Measurements from ENCODE around the gene ITFG1.
A peak's percentile ranks its signal among the peaks of the same experiment; 100 is the strongest.

- peak; percentile 88 for TF ChIP-seq CTCF (conservative IDR thresholded peaks at IDR 0.05)
- peak; percentile 74 for TF ChIP-seq ZFX (IDR thresholded peaks at IDR 0.05)
Measured at GRCh38 chr16:47142821-47143676, 317.8 kb downstream of the ITFG1 start.

Measured in C4-2B (cell line).